HepG2 (cell line): Measurements from ENCODE around the gene PEX3. TPM values are rescaled to one million over a fixed set of nuclear protein-coding genes. Genes with fewer than 3 reads are reported as not detected.
A peak's percentile ranks its signal among the peaks of the same experiment; 100 is the strongest.

Experiments
- CENPT ChIP-seq: sonication (generic); formaldehyde crosslinking; IDR thresholded peaks from 2 replicates; pipeline ENCODE4 v1.8.0; 2022; ENCODE audit warnings: low read depth, mild to moderate bottlenecking, moderate library complexity, missing genetic modification reagents
- CSRNP1 ChIP-seq: sonication (generic); formaldehyde crosslinking; IDR thresholded peaks from 2 replicates; pipeline ENCODE4 v1.8.1; 2023; ENCODE audit warnings: mild to moderate bottlenecking, missing genetic modification reagents
- DMAP1 ChIP-seq: IDR thresholded peaks from 2 replicates; pipeline ENCODE4 v1.6.1; 2016
- JARID2 ChIP-seq: sonication (generic); formaldehyde crosslinking; IDR thresholded peaks from 2 replicates; pipeline ENCODE4 v1.8.1; 2023; ENCODE audit warnings: missing genetic modification reagents, inconsistent platforms; ENCODE audit not compliant: insufficient replicate concordance
- MXD4 ChIP-seq: IDR thresholded peaks from 2 replicates; pipeline ENCODE4 v1.6.1; 2016; ENCODE audit warnings: mild to moderate bottlenecking, missing biosample characterization, missing genetic modification reagents
- PAXIP1 ChIP-seq: sonication (generic); formaldehyde crosslinking; conservative IDR thresholded peaks from 2 replicates; pipeline ENCODE4 v1.4.0; 2020; ENCODE audit warnings: mild to moderate bottlenecking, missing genetic modification reagents, moderate library complexity
- RELA ChIP-seq: sonication (generic); formaldehyde crosslinking; IDR thresholded peaks from 2 replicates; pipeline ENCODE4 v1.4.0; 2020; ENCODE audit warnings: missing genetic modification reagents
- RORA ChIP-seq: sonication (generic); formaldehyde crosslinking; IDR thresholded peaks from 2 replicates; pipeline ENCODE4 v1.5.0; 2020; ENCODE audit warnings: mild to moderate bottlenecking, missing genetic modification reagents, moderate library complexity
- SRY ChIP-seq: sonication (generic); formaldehyde crosslinking; IDR thresholded peaks from 2 replicates; pipeline ENCODE4 v1.8.0; 2022; ENCODE audit warnings: mild to moderate bottlenecking, missing genetic modification reagents
- STAT6 ChIP-seq: sonication (generic); formaldehyde crosslinking; IDR thresholded peaks from 2 replicates; pipeline ENCODE4 v1.4.0; 2020; ENCODE audit warnings: missing genetic modification reagents, mild to moderate bottlenecking, borderline replicate concordance
- TEF ChIP-seq: sonication (generic); formaldehyde crosslinking; IDR thresholded peaks from 2 replicates; pipeline ENCODE4 v1.5.0; 2020; ENCODE audit warnings: missing genetic modification reagents
- ZBTB43 ChIP-seq: sonication (generic); formaldehyde crosslinking; conservative IDR thresholded peaks from 2 replicates; pipeline ENCODE4 v1.4.0; 2020; ENCODE audit warnings: missing genetic modification reagents
- ZNF280D ChIP-seq: sonication (generic); formaldehyde crosslinking; IDR thresholded peaks from 2 replicates; pipeline ENCODE4 v1.5.1; 2020; ENCODE audit warnings: mild to moderate bottlenecking, missing genetic modification reagents
- ZNF672 ChIP-seq: sonication (generic); formaldehyde crosslinking; IDR thresholded peaks from 2 replicates; pipeline ENCODE4 v1.8.1; 2022; ENCODE audit warnings: missing genetic modification reagents
- polyA plus RNA-seq, 8 experiments: library from polyadenylated mRNA; depleted of rRNA in 3 of 8; stranded (reverse) in 7 of 8; unstranded in 1 of 8; fragments of >200 nt; fragmentation: Illumina TruSeq in 4 of 8; extraction: Trizol in 4 of 8; gene quantifications; 2 replicates each; pipeline versions ENCODE4 v1.2.1 to v1.2.3, GENCODE V29; 2011 to 2016; ENCODE audit warnings: low read depth in 4 of 8, missing spikeins in 1 of 8, mixed read lengths in 1 of 8; ENCODE audit not compliant: insufficient read depth in 1 of 8
- total RNA-seq, 5 experiments: library from RNA; depleted of rRNA; stranded (reverse); fragments of >200 nt; fragmentation: Illumina TruSeq; extraction: Trizol; gene quantifications; 2 replicates each; pipeline ENCODE4 v1.2.3, GENCODE V29; 2016; ENCODE audit warnings: low read depth in 1 of 5

The PEX3 gene
- total and polyA plus RNA-seq, 2 of the 13 experiments (the other 11 are each of a cell fraction or from before 2014, with no cell fraction given) = 30.9 to 40.8 TPM

GRCh38 chr6:143510991-143511891, 60.6 kb downstream of the PEX3 start, which contains the start of gene FUCA2 (continued):
- TF ChIP-seq ZNF280D (peak; percentile 99), RELA (CRISPR knock-in tag) (peak; percentile 64; the same call in 1 of the 2 replicates), SRY (CRISPR knock-in tag) (peak; percentile 81; the same call in 1 of the 2 replicates), ZBTB43 (peak; percentile 94), CSRNP1 (CRISPR knock-in tag) (peak; percentile 93), MXD4 (CRISPR knock-in tag) (peak; percentile 96), DMAP1 (peak; percentile 99), RORA (CRISPR knock-in tag) (no peak), ZNF672 (CRISPR knock-in tag) (peak; percentile 66; the same call in 1 of the 2 replicates), JARID2 (CRISPR knock-in tag) (no peak), PAXIP1 (CRISPR knock-in tag) (peak; percentile 65), STAT6 (CRISPR knock-in tag) (peak; percentile 37; the same call in 1 of the 2 replicates), TEF (CRISPR knock-in tag) (no peak), CENPT (CRISPR knock-in tag) (0 out of 2 replicates have a peak, but pooled peaks have one; percentile 18)
